ENCODE data around the gene TPK1. TPM values are rescaled to one million over a fixed set of nuclear protein-coding genes. Genes with fewer than 3 reads are reported as not detected.

TPK1 gene
- total and polyA plus RNA-seq, 2 of the 8 experiments (the other 6 are each of a cell fraction or from before 2014, with no cell fraction given), result 1.9 to 2.7 TPM

GRCh38 chr7:144672869-144673268, 163.0 kb downstream of the TPK1 start:
- ChIA-PET POLR2A (ENCODE audit: partially characterized antibody) (no interaction called here), CTCF (ENCODE audit: partially characterized antibody) (no interaction called here)
- FAIRE-seq, result no peak
- Histone ChIP-seq H3K4me3 (ENCODE audit: extremely low read depth in 1 of 4, insufficient read depth in 2 of 4, low read depth in 3 of 4, low read length in 4 of 4) (no peak overlapping the region), H3K79me1 (ENCODE audit: low read depth, low read length) (no peaks in the 10 kb centered on the region), H4K91ac (replicated peaks; ENCODE audit: insufficient read length, low read length) (no peak overlapping the region), H3K4me1 (replicated peaks in 1 of 4; ENCODE audit: control insufficient read depth in 3 of 4, insufficient read depth in 4 of 4, low read length in 3 of 4) (peaks cover 0 to 6% (median 4%) of the 10 kb centered on the region in 4 experiments; a peak in 4 of 7 replicates), H3K79me2 (ENCODE audit: control insufficient read depth in 1 of 2, insufficient read depth in 2 of 2, low read length in 2 of 2) (no peaks in the 10 kb centered on the region), H2BK15ac (ENCODE audit: low read length) (no peak overlapping the region), H3K9ac (replicated peaks in 1 of 4; ENCODE audit: extremely low read depth in 1 of 4, low read depth in 3 of 4, low read length in 3 of 4) (no peak overlapping the region), H2BK120ac (replicated peaks; ENCODE audit: low read depth, low read length) (no peak overlapping the region), H3K4me2 (ENCODE audit: insufficient read depth in 1 of 2, low read depth in 2 of 2, low read length in 2 of 2) (no peak overlapping the region), H3K27ac (ENCODE audit: low read depth, low read length) (no peak overlapping the region), H2BK12ac (ENCODE audit: low read depth, low read length) (no peak overlapping the region), H3K4ac (replicated peaks; ENCODE audit: insufficient read length, low read depth, low read length) (peak overlapping the region; percentile 83), H4K8ac (ENCODE audit: extremely low read depth, insufficient read depth, low read length) (no peak overlapping the region), H3K23me2 (ENCODE audit: low read depth, low read length) (no peaks in the 10 kb centered on the region), H4K20me1 (replicated peaks in 1 of 2; ENCODE audit: control insufficient read depth in 1 of 2, insufficient read depth in 2 of 2, low read length in 2 of 2) (no peaks in the 10 kb centered on the region), H3K27me3 (replicated peaks in 1 of 4; ENCODE audit: control insufficient read depth in 3 of 4, extremely low read depth in 1 of 4, insufficient read depth in 3 of 4, low read length in 3 of 4) (no peaks in the 10 kb centered on the region), H3K14ac (ENCODE audit: insufficient read length) (no peak overlapping the region), H2BK20ac (ENCODE audit: low read length) (no peak overlapping the region), H3K9me3 (ENCODE audit: insufficient read depth in 2 of 2, low read depth in 1 of 2, low read length in 1 of 2) (no peaks in the 10 kb centered on the region), H2AK5ac (ENCODE audit: low read depth, low read length) (no peak overlapping the region), H3K23ac (ENCODE audit: insufficient read length) (no peak overlapping the region), H2AFZ (ENCODE audit: low read length) (no peak overlapping the region), H3K18ac (ENCODE audit: extremely low read depth, low read length) (no peak overlapping the region), H3K56ac (replicated peaks; ENCODE audit: insufficient read length, low read depth, low read length) (no peak overlapping the region), H4K5ac (ENCODE audit: insufficient read length, low read depth, low read length) (no peak overlapping the region), H3K36me3 (ENCODE audit: control insufficient read depth in 2 of 4, insufficient read depth in 4 of 4, low read length in 3 of 4) (no peaks in the 10 kb centered on the region), H2BK5ac (ENCODE audit: low read depth, low read length) (no peak overlapping the region)
- DNase-seq (ENCODE audit: low read depth in 1 of 2, low spot score in 2 of 2), result no peak
- WGBS, 2 experiments (ENCODE audit: extremely low coverage in 1 of 2, insufficient coverage in 1 of 2, insufficient read length in 1 of 2, insufficient replicate concordance in 2 of 2, low coverage in 1 of 2, low lambda C conversion rate in 2 of 2, missing lambda C conversion rate in 1 of 2), result 79% methylated on average over 2 of the region's 2 CpGs; no CpG with 5 or more reads in 1 of the 2 experiments
- TF ChIP-seq KDM1A (IDR thresholded peaks at IDR 0.05; ENCODE audit: borderline replicate concordance, low read length) (no peak), MAFK (IDR thresholded peaks at IDR 0.05; ENCODE audit: low read depth, low read length) (peak; percentile 44; the same call in 1 of the 2 replicates), SIN3A (conservative IDR thresholded peaks at IDR 0.05 in 1 of 2, IDR thresholded peaks at IDR 0.05 in 1 of 2; ENCODE audit: low read depth in 1 of 2, low read length in 2 of 2) (no peak), SP4 (IDR thresholded peaks at IDR 0.05; ENCODE audit: low read length) (no peak)

Measured in H1 (cell line).